ENCODE data around the gene ECT2.

ECT2 gene

GRCh38 chr3:172868582-172869200, 118.2 kb downstream of the ECT2 start:
- no peak for DNase-seq (ENCODE audit: low spot score)
- in situ Hi-C loops (cut with MboI; ENCODE audit: low pct_unique_long_range_greater_than_20kb, low sequenced_read_pairs, unreplicated experiment), result no loop called here
- TF ChIP-seq CTCF (IDR thresholded peaks at IDR 0.05; ENCODE audit: extremely low read depth, insufficient read depth, missing control alignments), result no peak

DNA sequence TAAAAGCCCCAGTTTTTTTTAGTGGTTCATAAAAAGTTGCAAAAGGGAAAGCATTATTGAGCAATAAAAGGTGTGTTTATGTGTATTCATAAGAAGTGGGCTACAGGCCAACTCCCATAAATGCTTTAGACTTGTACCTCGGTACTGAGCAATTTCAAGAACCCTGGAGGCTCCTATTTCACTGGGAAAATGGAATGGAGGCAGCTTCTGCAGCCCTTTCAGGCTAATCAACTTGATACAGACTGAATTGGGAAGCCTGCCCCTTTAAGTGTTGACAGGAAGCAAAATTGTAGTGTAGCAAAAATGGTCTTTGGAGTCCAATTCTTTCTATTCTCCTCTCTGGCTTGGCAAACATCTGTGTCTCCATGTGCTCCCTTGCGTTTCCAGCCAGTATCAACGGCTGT, 118.8 kb downstream of the ECT2 start:
- no peak for DNase-seq (ENCODE audit: low spot score)
- TF ChIP-seq CTCF (IDR thresholded peaks at IDR 0.05; ENCODE audit: extremely low read depth, insufficient read depth, missing control alignments), result no peak
- in situ Hi-C loops (cut with MboI; ENCODE audit: low pct_unique_long_range_greater_than_20kb, low sequenced_read_pairs, unreplicated experiment), result no loop called here

DNA sequence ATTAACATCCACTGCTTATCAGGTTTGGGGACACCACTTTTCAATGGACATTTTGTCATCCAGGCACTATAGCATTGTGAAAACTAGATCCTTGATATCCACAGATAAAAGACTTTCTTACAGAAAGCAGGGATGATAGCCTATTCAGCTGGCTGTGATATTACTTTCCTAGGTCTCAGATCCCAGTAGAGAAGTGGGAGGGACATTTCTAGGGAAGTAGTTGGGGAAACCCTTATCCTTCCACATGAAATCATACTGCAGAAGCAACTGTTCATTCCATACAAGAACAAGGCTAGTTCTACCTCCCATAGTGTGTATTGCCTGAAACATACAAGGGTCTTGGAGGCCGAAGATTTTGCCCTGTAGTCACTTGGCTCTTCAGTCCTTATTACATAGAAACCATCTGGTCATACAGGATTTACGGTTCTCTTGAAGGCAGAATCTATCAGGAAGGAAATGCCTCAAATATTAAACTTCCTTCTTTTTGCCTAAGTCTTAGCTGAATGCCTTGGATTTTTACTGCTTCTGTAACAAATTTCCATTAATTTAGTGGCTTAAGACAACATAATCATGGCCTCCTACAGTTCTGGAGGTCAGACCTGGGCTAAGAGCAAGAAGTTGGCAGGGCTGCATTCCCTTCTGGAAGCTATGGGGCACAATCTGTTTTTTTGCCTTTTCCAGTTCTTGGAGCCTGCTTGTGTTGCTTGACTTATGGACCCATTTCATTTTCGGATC, 119.4 kb downstream of the ECT2 start:
- no peak for TF ChIP-seq CTCF (IDR thresholded peaks at IDR 0.05; ENCODE audit: extremely low read depth, insufficient read depth, missing control alignments)
- DNase-seq (ENCODE audit: low spot score), result no peak
- in situ Hi-C loops (cut with MboI; ENCODE audit: low pct_unique_long_range_greater_than_20kb, low sequenced_read_pairs, unreplicated experiment), result no loop called here

Data from GM13977 (cell line).